Measurements from ENCODE around the gene WNT7B.
A peak's percentile ranks its signal among the peaks of the same experiment; 100 is the strongest.

Gene WNT7B

DNA sequence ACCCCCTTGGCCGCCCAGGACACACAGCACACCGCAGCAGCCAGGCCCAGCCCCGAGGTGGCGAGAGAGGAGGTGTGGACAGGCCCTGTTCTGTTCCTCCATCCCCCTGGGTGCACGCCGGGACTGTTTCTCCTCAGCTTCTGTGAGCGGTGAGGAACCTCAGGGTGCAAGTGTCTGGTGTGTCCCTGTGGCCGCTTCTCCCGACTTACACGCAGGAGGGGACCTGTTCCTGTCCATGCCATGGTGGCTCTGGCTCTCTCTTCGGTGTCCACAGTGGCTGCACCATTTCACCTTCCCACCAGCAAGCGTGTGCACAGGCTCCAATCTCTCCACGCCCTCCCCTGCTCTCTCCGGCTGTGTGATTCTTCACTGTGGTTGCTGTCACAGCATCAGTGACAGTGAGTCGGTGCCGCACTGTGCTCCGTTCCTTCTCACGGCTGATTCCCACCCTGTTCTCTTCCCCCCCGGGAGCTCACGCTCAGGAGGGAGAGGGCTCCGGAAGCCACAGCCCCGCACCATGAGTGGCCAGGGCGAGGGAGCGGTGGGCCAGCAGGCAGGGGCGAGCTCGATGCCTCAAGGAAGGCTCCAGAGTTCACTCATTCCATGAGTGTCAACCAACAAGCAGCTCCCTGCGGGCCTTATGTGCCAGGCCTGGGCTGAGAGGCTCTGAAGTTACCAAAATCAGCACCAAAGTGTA, 18.6 kb upstream of the WNT7B start:
- POLR2A ChIA-PET: interaction anchor here (0.8 to 1.4 kb wide), 5 partner anchors 16 to 121 kb away, joined by 3 to 4 read pairs (median 4); no protein-coding TSS in a partner anchor
- no peak for TF ChIP-seq SUZ12 (IDR thresholded peaks at IDR 0.05)
- TF ChIP-seq ELF4 (IDR thresholded peaks at IDR 0.05): no peak
- TF ChIP-seq LEF1 (IDR thresholded peaks at IDR 0.05; ENCODE audit: borderline replicate concordance): no peak
- TF ChIP-seq NFRKB (IDR thresholded peaks at IDR 0.05): no peak
- TF ChIP-seq SP1 (IDR thresholded peaks at IDR 0.05): no peak
- no peak for TF ChIP-seq FOXA1 (IDR thresholded peaks at IDR 0.05)
- TF ChIP-seq ARNT (IDR thresholded peaks at IDR 0.05): no peak
- TF ChIP-seq L3MBTL2 (conservative IDR thresholded peaks at IDR 0.05): no peak
- no peak for TF ChIP-seq ZNF384 (IDR thresholded peaks at IDR 0.05)
- TF ChIP-seq, protein P1, sequence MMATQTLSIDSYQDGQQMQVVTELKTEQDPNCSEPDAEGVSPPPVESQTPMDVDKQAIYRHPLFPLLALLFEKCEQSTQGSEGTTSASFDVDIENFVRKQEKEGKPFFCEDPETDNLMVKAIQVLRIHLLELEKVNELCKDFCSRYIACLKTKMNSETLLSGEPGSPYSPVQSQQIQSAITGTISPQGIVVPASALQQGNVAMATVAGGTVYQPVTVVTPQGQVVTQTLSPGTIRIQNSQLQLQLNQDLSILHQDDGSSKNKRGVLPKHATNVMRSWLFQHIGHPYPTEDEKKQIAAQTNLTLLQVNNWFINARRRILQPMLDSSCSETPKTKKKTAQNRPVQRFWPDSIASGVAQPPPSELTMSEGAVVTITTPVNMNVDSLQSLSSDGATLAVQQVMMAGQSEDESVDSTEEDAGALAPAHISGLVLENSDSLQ (IDR thresholded peaks at IDR 0.05): no peak
- no peak for TF ChIP-seq BHLHE40 (IDR thresholded peaks at IDR 0.05; ENCODE audit: borderline replicate concordance)
- no peak for TF ChIP-seq HDGF (IDR thresholded peaks at IDR 0.05; ENCODE audit: borderline replicate concordance)
- no peak for TF ChIP-seq CTBP1 (IDR thresholded peaks at IDR 0.05; ENCODE audit: borderline replicate concordance)
- TF ChIP-seq FOXM1 (IDR thresholded peaks at IDR 0.05; ENCODE audit: borderline replicate concordance): no peak
- CTCF ChIA-PET: interaction anchor here (0.6 to 4.3 kb wide), 6 partner anchors 10 to 126 kb away, joined by 3 to 43 read pairs (median 4); no protein-coding TSS in a partner anchor
- no peak for DNase-seq (ENCODE audit: extremely low spot score)

DNA sequence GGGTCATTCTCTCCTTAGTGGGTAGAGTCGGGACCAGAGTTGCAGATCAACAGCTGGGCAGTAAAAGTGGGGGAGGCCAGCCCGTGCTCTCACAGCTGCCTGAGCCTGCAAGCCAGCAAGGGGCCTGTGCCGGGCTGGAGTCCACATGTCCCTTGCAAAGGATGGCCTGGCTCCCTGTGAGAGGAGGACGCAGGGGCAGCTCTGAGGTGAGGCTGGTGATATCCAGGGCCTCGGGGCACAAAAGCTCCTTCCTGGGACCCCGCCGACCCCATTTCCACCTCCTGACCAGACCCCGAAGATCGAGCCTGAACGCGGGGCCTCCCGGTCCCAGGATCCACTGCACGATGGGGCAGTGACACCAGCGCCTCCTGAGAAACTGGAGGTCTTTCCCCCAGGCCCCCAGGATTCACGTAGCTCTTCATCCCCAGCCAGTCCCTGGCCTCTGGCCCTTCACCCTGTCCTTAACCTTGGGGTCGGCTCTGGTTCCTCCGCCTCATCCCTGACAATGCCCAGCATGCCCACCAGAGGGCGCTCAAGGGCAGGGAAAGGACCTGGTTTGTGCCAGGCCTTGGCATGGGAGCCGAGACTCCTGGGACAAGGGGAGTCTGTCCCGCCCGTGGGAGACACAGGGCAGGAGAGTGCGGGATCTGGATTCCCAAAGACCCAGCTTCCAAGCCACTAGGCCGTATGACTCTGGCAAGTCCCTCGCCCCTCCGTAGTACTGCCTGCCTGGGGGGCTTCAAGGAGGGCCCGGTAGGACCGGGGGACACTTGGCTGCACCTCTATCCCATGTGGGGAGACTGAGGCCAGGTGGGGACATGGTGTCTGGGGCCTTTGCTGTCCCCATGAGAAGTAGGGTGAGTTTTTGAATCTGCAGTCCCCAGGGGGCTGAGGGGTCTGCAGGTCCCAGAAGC, 17.8 kb upstream of the WNT7B start:
- POLR2A ChIA-PET: interaction anchor here (1.4 kb wide), 1 partner anchor 41 kb away, joined by 4 read pairs; no protein-coding TSS in a partner anchor
- TF ChIP-seq FOXA1 (IDR thresholded peaks at IDR 0.05) (no peak), ARNT (IDR thresholded peaks at IDR 0.05) (no peak), LEF1 (IDR thresholded peaks at IDR 0.05; ENCODE audit: borderline replicate concordance) (no peak), HDGF (IDR thresholded peaks at IDR 0.05; ENCODE audit: borderline replicate concordance) (no peak), SUZ12 (IDR thresholded peaks at IDR 0.05) (no peak), FOXM1 (IDR thresholded peaks at IDR 0.05; ENCODE audit: borderline replicate concordance) (no peak), ELF4 (IDR thresholded peaks at IDR 0.05) (no peak), CTBP1 (IDR thresholded peaks at IDR 0.05; ENCODE audit: borderline replicate concordance) (no peak), L3MBTL2 (conservative IDR thresholded peaks at IDR 0.05) (no peak), BHLHE40 (IDR thresholded peaks at IDR 0.05; ENCODE audit: borderline replicate concordance) (no peak), ZNF384 (IDR thresholded peaks at IDR 0.05) (no peak), SP1 (IDR thresholded peaks at IDR 0.05) (no peak), TARDBP (IDR thresholded peaks at IDR 0.05) (no peak), NFRKB (IDR thresholded peaks at IDR 0.05) (no peak), FOXK2 (IDR thresholded peaks at IDR 0.05) (no peak)
- TF ChIP-seq, protein P1 (IDR thresholded peaks at IDR 0.05): no peak
- DNase-seq (ENCODE audit: extremely low spot score): peak; percentile 86
- CTCF ChIA-PET: interaction anchor here (0.6 to 4.3 kb wide), 6 partner anchors 8 to 127 kb away, joined by 3 to 43 read pairs (median 3); no protein-coding TSS in a partner anchor

DNA sequence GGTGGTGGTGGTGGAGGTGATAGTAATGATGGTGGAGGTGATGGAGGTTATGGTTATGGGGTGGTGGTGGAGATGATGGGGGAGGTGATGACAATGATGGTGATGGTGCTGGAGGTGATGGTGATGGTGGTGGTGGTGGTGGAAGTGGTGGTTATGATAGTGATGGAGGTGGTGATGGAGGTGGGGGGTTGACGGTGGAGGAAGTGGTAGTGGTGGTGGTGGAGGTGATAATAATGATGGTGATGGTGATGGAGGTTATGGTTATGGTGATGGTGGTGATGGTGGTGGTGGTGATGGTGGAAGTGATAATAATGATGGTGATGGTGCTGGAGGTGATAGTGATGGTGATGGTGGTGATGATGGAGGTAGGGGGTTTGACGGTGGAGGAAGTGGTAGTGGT, 16.9 kb upstream of the WNT7B start:
- no peak for DNase-seq (ENCODE audit: extremely low spot score)
- ChIA-PET CTCF (interaction anchor here (1.1 to 4.3 kb wide), 3 partner anchors 12 to 126 kb away, joined by 3 to 43 read pairs (median 22); no protein-coding TSS in a partner anchor), POLR2A (no interaction called here)
- no peak for TF ChIP-seq FOXA1 (IDR thresholded peaks at IDR 0.05)
- no peak for TF ChIP-seq HDGF (IDR thresholded peaks at IDR 0.05; ENCODE audit: borderline replicate concordance)
- no peak for TF ChIP-seq FOXK2 (IDR thresholded peaks at IDR 0.05)

DNA sequence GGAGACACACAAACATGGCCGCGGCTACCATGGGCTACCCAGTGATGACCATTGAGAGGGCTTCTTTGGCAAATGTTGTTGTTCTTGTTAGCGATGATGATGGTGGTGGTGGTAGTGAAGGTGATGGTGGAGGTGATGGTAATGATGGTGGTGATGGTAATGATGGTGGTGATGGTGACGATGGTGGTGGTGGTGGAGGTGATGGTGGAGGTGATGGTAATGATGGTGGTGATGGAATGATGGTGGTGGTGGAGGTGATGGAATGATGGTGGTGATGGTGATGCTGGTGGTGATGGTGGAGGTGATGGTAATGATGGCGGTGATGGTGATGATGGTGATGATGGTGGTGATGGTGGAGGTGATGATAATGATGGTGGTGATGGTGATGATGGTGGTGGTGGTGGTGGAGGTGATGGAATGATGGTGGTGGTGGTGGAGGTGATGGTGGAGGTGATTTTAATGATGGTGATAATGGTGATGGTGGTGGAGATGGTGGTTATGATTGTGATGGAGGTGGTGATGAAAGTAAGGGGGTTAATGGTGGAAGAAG, 16.3 kb upstream of the WNT7B start:
- CTCF ChIA-PET: no interaction called here
- no peak for TF ChIP-seq L3MBTL2 (conservative IDR thresholded peaks at IDR 0.05)
- TF ChIP-seq SUZ12 (IDR thresholded peaks at IDR 0.05): no peak
- no peak for TF ChIP-seq ZNF384 (IDR thresholded peaks at IDR 0.05)
- no peak for TF ChIP-seq BHLHE40 (IDR thresholded peaks at IDR 0.05; ENCODE audit: borderline replicate concordance)
- no peak for TF ChIP-seq TARDBP (IDR thresholded peaks at IDR 0.05)
- TF ChIP-seq, protein P1 (IDR thresholded peaks at IDR 0.05): no peak
- no peak for DNase-seq (ENCODE audit: extremely low spot score)
- POLR2A ChIA-PET: no interaction called here

DNA sequence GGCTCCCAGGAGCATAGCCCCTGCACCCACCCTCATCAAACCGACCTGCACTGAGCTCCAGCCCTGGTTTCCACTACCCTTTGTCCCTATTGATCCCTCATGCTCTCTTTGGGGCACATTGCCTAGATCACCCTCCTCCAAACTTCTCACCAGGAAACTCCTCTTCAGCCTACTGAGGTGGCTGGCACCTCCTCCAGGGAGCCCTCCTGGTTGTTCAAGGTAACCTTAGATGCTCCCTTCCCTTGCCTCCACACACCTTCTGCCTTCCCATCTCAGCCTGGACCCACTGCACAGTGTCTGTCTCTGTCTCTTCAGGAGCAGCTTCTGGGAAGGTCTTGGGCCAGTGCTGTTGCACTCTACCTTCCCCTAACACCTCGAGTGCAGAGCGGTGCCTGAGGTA, 15.8 kb upstream of the WNT7B start:
- no peak for TF ChIP-seq ARNT (IDR thresholded peaks at IDR 0.05)
- no peak for TF ChIP-seq FOXA1 (IDR thresholded peaks at IDR 0.05)
- TF ChIP-seq HDGF (IDR thresholded peaks at IDR 0.05; ENCODE audit: borderline replicate concordance): no peak
- TF ChIP-seq FOXM1 (IDR thresholded peaks at IDR 0.05; ENCODE audit: borderline replicate concordance): no peak
- CTCF ChIA-PET: interaction anchor here (1.4 kb wide), 1 partner anchor 13 kb away, joined by 4 read pairs; no protein-coding TSS in a partner anchor
- no peak for DNase-seq (ENCODE audit: extremely low spot score)
- POLR2A ChIA-PET: no interaction called here

Data from HEK293T (cell line).